KMS-11 (cell line): ENCODE measurements around the gene TLN1.

Source experiments
- H2AFZ ChIP-seq: fragments of 200-600 bp; sonication (generic); 2 replicates; pipeline ENCODE4 v1.6.1; 2016; ENCODE audit warnings: antibody characterized with exemption, mixed run types, low read depth
- H3K27ac ChIP-seq: fragments of 200-600 bp; sonication (generic); 2 replicates; pipeline ENCODE4 v1.6.1; 2016; ENCODE audit warnings: mild to moderate bottlenecking, mixed run types
- H3K27me3 ChIP-seq: fragments of 200-600 bp; sonication (generic); 2 replicates; pipeline ENCODE4 v1.6.1; 2017; ENCODE audit warnings: mild to moderate bottlenecking, low read depth, mixed run types, moderate library complexity; ENCODE audit not compliant: insufficient read depth
- H3K36me3 ChIP-seq: fragments of 200-600 bp; sonication (generic); 2 replicates; pipeline ENCODE4 v1.6.1; 2017; ENCODE audit warnings: mild to moderate bottlenecking, mixed run types; ENCODE audit not compliant: insufficient read depth
- H3K4me1 ChIP-seq: fragments of 200-600 bp; sonication (generic); 2 replicates; pipeline ENCODE4 v1.6.1; 2016; ENCODE audit warnings: mild to moderate bottlenecking, low read depth, mixed run types; ENCODE audit not compliant: poor library complexity, severe bottlenecking
- H3K4me2 ChIP-seq: fragments of 200-600 bp; sonication (generic); 2 replicates; pipeline ENCODE4 v1.7.0; 2016; ENCODE audit warnings: mild to moderate bottlenecking, mixed run types
- H3K4me3 ChIP-seq: fragments of 200-600 bp; sonication (generic); IDR thresholded peaks from 2 replicates; pipeline ENCODE4 v1.6.1; 2017; ENCODE audit warnings: low read depth, low read length, mixed read lengths; ENCODE audit not compliant: insufficient read depth
- H3K79me2 ChIP-seq: fragments of 200-600 bp; sonication (generic); 2 replicates; pipeline ENCODE4 v1.6.1; 2016; ENCODE audit warnings: low read depth, mixed run types; ENCODE audit not compliant: insufficient read depth
- H3K9ac ChIP-seq: fragments of 200-600 bp; sonication (generic); 2 replicates; pipeline ENCODE4 v1.6.1; 2016; ENCODE audit warnings: mild to moderate bottlenecking, mixed run types
- H4K20me1 ChIP-seq: fragments of 200-600 bp; sonication (generic); 2 replicates; pipeline ENCODE4 v1.6.1; 2016; ENCODE audit warnings: mild to moderate bottlenecking, mixed run types; ENCODE audit not compliant: insufficient read depth
- TF ChIP-seq, protein P1 (sequence below): fragments of 200-600 bp; sonication (generic); conservative IDR thresholded peaks from 2 replicates; pipeline ENCODE4 v1.6.1; 2017; ENCODE audit warnings: low read depth, mild to moderate bottlenecking, antibody characterized with exemption, low read length, moderate library complexity, mixed read lengths

Gene TLN1

GRCh38 chr9:35681341-35682002, 50.5 kb downstream of the TLN1 start:
- Histone ChIP-seq H3K36me3 (no peaks in the 10 kb centered on the region), H3K4me2 (no peak overlapping the region), H2AFZ (no peak overlapping the region), H3K27ac (no peak overlapping the region), H3K79me2 (no peaks in the 10 kb centered on the region), H3K27me3 (no peaks in the 10 kb centered on the region), H4K20me1 (no peaks in the 10 kb centered on the region), H3K4me3 (no peak overlapping the region), H3K4me1 (no peaks in the 10 kb centered on the region), H3K9ac (no peak overlapping the region)
- TF ChIP-seq, protein P1, sequence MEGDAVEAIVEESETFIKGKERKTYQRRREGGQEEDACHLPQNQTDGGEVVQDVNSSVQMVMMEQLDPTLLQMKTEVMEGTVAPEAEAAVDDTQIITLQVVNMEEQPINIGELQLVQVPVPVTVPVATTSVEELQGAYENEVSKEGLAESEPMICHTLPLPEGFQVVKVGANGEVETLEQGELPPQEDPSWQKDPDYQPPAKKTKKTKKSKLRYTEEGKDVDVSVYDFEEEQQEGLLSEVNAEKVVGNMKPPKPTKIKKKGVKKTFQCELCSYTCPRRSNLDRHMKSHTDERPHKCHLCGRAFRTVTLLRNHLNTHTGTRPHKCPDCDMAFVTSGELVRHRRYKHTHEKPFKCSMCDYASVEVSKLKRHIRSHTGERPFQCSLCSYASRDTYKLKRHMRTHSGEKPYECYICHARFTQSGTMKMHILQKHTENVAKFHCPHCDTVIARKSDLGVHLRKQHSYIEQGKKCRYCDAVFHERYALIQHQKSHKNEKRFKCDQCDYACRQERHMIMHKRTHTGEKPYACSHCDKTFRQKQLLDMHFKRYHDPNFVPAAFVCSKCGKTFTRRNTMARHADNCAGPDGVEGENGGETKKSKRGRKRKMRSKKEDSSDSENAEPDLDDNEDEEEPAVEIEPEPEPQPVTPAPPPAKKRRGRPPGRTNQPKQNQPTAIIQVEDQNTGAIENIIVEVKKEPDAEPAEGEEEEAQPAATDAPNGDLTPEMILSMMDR, result no peak

- no peak overlapping the region for H3K27ac ChIP-seq
- no peak overlapping the region for H2AFZ ChIP-seq
- H3K4me2 ChIP-seq, result no peak overlapping the region
- no peaks in the 10 kb centered on the region for H3K79me2 ChIP-seq
- no peaks in the 10 kb centered on the region for H4K20me1 ChIP-seq
- H3K4me3 ChIP-seq, result no peak overlapping the region
- H3K36me3 ChIP-seq, result no peaks in the 10 kb centered on the region
- TF ChIP-seq, protein P1, result no peak
- no peak overlapping the region for H3K9ac ChIP-seq
- no peaks in the 10 kb centered on the region for H3K4me1 ChIP-seq
- no peaks in the 10 kb centered on the region for H3K27me3 ChIP-seq
Measured at GRCh38 chr9:35680331-35681105, 51.5 kb downstream of the TLN1 start.

DNA sequence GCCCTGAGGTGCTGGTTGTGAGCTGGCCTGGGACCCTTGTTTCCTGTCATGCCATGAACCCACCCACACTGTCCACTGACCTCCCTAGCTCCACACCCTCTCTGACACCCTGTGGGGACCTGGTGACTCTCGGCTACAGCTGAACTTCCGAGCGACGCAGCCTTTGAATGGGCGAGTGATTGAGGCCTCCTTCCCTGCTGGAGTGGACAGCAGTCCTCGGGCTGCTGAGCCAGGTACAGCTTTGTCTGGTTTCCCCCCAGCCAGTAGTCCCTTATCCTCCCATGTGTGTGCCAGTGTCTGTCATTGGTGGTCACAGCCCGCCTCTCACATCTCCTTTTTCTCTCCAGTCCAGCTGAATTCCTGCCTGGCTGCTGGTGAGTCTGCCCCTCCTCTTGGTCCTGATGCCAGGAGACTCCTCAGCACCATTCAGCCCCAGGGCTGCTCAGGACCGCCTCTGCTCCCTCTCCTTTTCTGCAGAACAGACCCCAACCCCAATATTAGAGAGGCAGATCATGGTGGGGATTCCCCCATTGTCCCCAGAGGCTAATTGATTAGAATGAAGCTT, 52.1 kb downstream of the TLN1 start:
- TF ChIP-seq, protein P1, result no peak
- Histone ChIP-seq H3K36me3 (no peaks in the 10 kb centered on the region), H2AFZ (no peak overlapping the region), H3K27me3 (no peaks in the 10 kb centered on the region), H3K79me2 (no peaks in the 10 kb centered on the region), H3K4me1 (no peaks in the 10 kb centered on the region), H4K20me1 (no peaks in the 10 kb centered on the region), H3K9ac (no peak overlapping the region), H3K4me2 (no peak overlapping the region), H3K4me3 (no peak overlapping the region), H3K27ac (no peak overlapping the region)

GRCh38 chr9:35679091-35679490, 52.9 kb downstream of the TLN1 start:
- TF ChIP-seq, protein P1, result no peak
- Histone ChIP-seq H3K9ac (no peak overlapping the region), H3K4me2 (no peak overlapping the region), H2AFZ (no peak overlapping the region), H4K20me1 (no peaks in the 10 kb centered on the region), H3K36me3 (no peaks in the 10 kb centered on the region), H3K4me3 (no peak overlapping the region), H3K79me2 (no peaks in the 10 kb centered on the region), H3K27ac (no peak overlapping the region), H3K27me3 (no peaks in the 10 kb centered on the region), H3K4me1 (no peaks in the 10 kb centered on the region)
